GM12878 (cell line): ENCODE measurements around the gene ADGB.

Experiments used
- MYC ChIP-seq: IDR thresholded peaks from 2 replicates; pipeline ENCODE4 v1.6.1; 2011; ENCODE audit warnings: mild to moderate bottlenecking, low read length, moderate library complexity, inconsistent platforms; ENCODE audit not compliant: insufficient read depth, insufficient replicate concordance, insufficient read length, severe bottlenecking
- NFYA ChIP-seq: IDR thresholded peaks from 2 replicates; pipeline ENCODE4 v1.6.1; 2011; ENCODE audit warnings: low read depth, mild to moderate bottlenecking, low read length, improper control_type of control experiment, borderline replicate concordance
- POLR2AphosphoS5 ChIP-seq: IDR thresholded peaks from 2 replicates; pipeline ENCODE4 v1.6.1; 2011; ENCODE audit warnings: mild to moderate bottlenecking, low read length, inconsistent platforms
- RCOR1 ChIP-seq: conservative IDR thresholded peaks from 2 replicates; pipeline ENCODE4 v1.6.1; 2012; ENCODE audit warnings: low read depth, low read length, improper control_type of control experiment
- TF ChIP-seq, protein P1 (sequence below), 3 experiments: IDR thresholded peaks in 2 of 3; conservative IDR thresholded peaks in 1 of 3; 2 replicates each; pipeline ENCODE4 v1.5.1; 2011; ENCODE audit warnings: low read depth in 3 of 3, low read length in 3 of 3, mild to moderate bottlenecking in 3 of 3, control low read depth in 2 of 3, moderate library complexity in 2 of 3, inconsistent platforms in 1 of 3, mixed read lengths in 1 of 3; ENCODE audit not compliant: control insufficient read depth in 2 of 3, insufficient read depth in 1 of 3; ENCODE audit errors: extremely low read depth in 1 of 3
- TF ChIP-seq, protein P2 (sequence below): IDR thresholded peaks from 2 replicates; pipeline ENCODE4 v1.6.1; 2011; ENCODE audit warnings: low read depth, mild to moderate bottlenecking, low read length, moderate library complexity, borderline replicate concordance; ENCODE audit errors: extremely low read depth

- TF ChIP-seq, protein P1, sequence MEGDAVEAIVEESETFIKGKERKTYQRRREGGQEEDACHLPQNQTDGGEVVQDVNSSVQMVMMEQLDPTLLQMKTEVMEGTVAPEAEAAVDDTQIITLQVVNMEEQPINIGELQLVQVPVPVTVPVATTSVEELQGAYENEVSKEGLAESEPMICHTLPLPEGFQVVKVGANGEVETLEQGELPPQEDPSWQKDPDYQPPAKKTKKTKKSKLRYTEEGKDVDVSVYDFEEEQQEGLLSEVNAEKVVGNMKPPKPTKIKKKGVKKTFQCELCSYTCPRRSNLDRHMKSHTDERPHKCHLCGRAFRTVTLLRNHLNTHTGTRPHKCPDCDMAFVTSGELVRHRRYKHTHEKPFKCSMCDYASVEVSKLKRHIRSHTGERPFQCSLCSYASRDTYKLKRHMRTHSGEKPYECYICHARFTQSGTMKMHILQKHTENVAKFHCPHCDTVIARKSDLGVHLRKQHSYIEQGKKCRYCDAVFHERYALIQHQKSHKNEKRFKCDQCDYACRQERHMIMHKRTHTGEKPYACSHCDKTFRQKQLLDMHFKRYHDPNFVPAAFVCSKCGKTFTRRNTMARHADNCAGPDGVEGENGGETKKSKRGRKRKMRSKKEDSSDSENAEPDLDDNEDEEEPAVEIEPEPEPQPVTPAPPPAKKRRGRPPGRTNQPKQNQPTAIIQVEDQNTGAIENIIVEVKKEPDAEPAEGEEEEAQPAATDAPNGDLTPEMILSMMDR (IDR thresholded peaks at IDR 0.05 in 2 of 3, conservative IDR thresholded peaks at IDR 0.05 in 1 of 3; ENCODE audit: control insufficient read depth in 2 of 3, extremely low read depth in 1 of 3, insufficient read depth in 1 of 3, low read depth in 3 of 3, low read length in 3 of 3) = no peak
- TF ChIP-seq POLR2AphosphoS5 (no peak), MYC (no peak), RCOR1 (no peak), NFYA (no peak)
- TF ChIP-seq, protein P2, sequence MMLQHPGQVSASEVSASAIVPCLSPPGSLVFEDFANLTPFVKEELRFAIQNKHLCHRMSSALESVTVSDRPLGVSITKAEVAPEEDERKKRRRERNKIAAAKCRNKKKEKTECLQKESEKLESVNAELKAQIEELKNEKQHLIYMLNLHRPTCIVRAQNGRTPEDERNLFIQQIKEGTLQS = no peak
Observed at GRCh38 chr6:146664871-146665360, 66.1 kb downstream of the ADGB start.
